HG02981 (cell line): Measurements from ENCODE around the gene CPTP.
A peak's percentile ranks its signal among the peaks of the same experiment; 100 is the strongest.

Source experiments
- ATAC-seq: cut with Tn5 transposase; IDR thresholded peaks from one replicate; pipeline ENCODE4 v1.9.1; 2021; ENCODE audit warnings: mild to moderate bottlenecking, moderate library complexity; ENCODE audit not compliant: unreplicated experiment

Gene CPTP

DNA sequence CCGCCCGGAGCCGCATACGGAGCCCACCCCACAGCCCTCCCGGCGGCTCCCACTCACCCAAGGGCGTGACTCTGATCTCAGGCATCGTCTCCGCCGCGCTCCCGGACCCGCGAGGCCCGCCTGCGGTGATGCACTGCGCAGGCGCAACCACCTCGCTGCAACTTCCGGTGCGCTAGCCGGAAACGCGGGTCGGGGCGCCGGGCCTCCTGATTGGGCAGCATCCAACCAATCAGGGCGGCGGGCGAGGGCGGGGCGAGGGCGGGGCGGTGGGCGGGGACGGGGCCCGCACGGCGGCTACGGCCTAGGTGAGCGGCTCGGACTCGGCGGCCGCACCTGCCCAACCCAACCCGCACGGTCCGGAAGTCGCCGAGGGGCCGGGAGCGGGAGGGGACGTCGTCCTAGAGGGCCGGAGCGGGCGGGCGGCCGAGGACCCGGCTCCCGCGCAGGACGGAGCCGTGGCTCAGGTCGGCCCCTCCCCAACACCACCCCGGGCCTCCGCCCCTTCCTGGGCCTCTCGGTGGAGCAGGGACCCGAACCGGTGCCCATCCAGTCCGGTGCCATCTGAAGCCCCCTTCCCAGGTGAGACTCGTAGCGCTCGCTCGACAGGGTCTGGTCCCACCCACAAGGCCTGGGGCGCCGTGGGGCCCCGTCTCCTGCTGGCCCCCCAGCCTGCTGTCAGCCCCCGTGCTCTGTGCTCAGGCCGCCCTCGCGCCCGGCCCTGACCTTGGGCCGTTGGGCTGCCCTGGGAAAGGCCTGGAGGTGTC is at the start of gene CPTP, which contains the start of gene INTS11:
Gene CPTP, plus strand, starts transcription at position 279 of the 764 bp plus-strand sequence. CDS start 2,109 bp downstream, outside the sequence.
Gene INTS11, minus strand, starts transcription at position 137 of the 764 bp plus-strand sequence. Its CDS starts 52 bp downstream, at position 85.
- peak; percentile 70 for ATAC-seq

DNA sequence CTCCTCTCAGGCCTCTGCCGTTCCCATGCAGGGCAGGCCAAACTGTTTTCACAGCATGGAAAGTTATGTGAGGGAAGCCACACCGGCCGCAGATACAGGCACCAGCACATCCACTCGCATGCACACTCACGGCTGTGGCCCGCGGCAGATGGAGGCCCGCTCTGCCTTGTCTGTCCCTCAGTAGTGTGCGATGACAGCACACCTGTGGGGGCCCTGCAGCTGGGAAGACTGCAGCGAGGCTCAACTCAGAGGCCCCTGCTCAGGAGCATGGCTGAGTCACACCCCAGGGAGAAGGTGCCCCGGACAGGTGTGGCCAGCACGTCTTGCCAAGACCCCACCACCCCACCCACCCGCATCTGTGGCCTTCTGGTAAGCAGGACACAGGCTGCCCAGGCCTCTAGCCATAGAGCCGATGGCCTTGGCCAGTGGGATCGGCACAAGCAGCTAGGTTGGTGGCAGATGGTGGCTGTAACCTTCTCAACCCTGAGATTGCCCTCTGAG is 49.6 kb upstream of the CPTP start:
- no peak for ATAC-seq

DNA sequence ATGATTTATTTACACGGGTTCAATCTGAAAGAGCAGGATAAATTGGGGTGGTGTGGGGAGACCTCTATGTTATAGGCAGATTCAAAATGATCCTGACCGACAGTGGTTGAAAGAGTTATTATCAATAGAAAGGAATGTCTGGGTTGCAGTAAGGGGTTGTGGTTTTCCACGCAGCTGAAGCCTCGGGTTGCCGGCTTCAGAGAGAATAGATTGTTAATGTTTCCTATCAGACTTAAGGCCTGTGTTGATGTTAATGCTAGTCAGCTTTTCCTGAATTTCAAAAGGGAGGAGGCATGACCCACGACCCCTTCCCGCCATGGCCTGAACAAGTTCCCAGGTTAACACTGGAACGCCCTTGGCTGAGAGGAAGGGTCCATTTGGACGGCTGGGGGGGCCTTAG is 48.8 kb upstream of the CPTP start:
- no peak for ATAC-seq

DNA sequence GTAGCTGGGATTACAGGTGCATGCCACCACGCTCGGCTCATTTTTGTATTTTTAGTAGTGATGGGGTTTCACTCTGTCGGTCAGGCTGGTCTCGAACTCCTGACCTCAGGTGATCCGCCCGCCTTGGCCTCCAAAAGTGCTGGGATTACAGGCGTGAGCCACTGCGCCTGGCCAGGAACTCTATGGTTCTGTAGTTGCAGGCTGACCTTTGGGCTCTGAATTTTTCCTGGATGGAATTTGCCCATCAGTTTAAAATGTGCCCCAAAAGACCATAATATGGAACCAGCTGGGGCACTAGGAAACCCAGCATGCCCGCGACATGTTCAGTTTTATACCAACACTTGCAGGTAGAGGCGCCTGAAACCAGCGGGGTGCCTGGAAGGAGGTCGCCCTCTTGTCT is 46.0 kb upstream of the CPTP start:
- no peak for ATAC-seq

DNA sequence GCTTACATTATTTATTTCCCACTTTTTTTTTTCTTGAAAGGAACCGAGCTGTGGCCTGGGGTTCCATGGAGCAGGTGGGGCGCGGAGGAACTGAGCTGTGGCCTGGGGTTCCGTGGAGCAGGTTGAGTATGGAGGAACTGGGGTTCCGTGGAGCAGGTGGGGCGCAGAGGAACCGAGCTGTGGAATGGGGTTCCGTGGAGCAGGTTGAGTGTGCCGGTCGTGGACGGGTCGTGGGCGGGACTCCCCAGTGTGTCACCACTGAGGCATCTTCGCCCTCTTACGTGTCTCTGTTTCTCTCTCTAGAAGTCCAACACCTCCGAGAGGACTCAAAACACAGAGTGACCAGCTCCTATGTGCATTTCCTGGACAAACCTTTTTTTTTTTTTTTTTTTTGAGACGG is 45.6 kb upstream of the CPTP start:
- ATAC-seq, result no peak

DNA sequence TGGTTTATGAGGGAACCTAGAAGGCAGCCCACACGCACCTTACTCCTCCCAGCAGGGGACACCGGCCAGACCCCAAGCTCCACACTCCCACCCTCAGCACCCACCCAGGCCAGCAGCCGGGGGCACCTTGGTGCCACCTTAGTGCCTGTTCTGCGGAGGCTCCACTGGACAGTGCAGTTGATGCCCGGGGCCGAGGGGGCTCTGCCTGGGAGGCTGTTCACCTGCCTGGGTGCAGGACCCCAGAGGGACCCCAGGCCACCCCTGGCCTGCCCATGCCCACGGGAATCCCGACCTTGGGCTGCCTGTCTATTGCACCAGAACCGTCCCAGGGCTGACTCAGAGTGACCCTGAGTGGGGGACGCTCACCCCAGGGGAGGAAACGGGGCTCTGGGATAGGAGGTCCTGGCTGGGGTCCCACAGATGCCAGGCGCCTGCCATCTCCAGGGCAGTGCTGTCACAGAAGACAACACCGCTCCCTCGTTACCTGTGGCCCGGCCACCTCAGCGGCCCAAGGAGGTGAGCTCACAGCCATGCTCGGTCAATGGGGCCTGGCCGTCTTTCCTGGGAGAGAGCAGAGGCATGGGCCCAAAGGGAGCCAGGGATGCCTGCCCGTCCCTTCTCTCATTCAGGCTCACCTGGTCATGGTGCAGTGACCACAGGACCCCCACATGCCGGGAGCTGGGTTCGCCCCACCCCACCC is 43.7 kb upstream of the CPTP start:
- ATAC-seq, result no peak

DNA sequence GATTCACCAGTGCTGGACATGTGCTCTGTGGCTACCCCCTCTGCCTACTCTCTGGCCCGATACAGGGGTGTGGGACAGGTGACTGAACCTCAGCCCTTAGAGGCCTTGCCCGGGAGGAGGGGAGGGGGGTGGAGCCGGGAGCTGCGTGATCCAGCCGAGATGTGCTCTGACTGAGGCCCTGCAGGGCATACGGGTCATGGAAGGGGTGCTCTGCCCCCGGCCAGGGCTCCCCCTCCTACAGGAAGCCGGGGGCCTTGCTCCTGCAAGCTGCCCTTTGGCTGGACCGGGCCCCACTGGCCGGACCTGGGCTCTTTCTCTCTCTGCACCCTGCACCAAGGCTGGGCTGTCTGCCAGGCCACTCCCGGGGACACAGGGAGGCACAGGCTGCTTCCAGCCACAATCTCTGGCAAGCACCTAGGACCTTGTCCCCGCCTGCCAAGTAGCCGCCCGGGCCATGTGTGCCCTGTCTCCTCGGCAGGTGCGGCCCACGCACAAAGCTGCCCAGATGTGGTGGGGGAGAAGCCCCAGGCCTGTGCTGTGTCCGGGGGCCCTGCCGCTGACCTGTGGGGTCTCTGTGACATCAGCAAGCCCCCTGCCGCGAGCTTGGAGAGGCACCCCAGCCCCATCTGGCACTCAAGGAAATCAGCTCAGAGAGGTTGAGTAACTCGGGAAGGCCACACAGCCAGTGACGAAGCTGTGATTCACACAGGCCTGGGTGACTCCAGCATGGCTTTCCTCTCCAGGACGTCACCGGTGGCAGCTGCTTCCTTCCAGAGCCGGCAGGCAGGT is 42.9 kb upstream of the CPTP start:
- no peak for ATAC-seq

DNA sequence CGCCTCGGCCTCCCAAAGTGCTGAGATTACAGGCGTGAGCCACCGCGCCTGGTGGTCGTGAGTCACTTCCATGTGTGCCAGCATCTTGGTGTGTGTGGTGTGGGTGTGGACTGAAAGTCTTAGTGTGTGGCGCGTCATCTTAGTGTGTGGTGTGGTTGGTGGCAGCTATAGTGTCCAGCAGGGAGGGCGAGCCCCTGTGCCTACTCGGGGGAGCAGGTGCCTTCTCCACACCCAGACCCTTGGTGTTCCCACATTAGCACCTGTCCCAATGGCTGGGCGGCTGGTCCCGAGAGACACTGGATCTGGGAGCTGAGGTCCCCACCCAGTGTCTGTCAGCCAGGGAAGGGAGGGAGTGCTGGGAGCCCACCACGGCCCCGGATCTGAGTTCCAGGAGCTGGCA is 41.6 kb upstream of the CPTP start:
- ATAC-seq, result no peak

DNA sequence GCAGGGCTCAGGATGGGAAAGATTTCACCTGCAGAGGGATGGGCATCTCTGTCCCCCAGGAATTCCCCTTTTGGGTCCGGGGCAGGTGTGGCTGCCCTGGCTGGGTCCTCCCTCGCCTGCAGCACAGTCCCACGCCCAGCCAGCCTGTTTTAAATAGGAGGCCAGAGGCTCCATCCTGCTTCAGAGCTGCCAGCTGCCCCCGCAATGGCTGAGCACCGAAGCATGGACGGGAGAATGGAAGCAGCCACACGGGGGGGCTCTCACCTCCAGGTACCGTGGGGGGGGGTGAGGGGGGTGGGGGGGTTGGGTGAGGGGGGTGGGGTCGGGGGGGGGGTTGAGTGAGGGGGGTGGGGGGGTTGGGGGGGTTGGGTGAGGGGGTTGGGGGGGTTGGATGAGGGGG is 40.8 kb upstream of the CPTP start:
- no peak for ATAC-seq

DNA sequence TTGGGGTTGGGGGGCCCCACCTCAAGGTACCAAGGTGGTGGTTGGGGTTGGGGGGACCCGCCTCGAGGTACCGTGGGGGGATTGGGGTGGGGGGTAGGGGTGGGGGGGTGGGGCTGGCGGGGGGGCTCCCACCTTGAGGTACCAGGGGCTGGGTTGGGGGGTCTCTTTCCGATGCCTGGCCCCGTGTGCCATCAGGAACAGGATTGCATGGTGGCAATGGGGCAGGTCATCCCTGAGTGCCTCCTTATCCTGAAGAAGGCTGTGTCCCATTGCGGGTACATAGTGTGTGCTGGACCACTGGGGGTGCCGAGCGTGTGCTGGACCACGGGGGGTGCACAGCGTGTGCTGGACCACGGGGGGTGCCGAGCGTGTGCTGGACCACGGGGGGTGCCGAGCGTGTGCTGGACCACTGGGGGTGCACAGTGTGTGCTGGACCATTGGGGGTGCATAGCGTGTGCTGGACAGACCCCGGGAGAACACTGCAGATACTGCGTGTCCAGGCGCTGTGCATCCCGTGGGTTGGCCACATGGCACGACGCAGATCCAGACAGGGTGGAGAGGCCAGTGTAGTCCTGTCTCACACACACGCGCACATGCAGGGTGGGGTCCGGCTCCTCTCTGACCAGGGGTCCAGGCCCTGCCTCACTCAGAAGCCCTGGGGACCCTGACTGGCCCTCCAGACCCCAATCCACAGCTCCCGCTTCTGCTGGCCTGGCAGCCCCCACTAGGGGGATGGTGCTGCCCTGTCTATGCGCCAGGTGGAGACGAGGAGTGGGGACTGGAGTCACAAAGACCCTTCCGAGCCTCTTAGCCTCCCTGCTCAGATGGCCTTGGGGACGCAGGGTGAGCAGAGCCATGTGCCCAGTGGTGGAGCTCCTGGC is 40.1 kb upstream of the CPTP start:
- no peak for ATAC-seq

DNA sequence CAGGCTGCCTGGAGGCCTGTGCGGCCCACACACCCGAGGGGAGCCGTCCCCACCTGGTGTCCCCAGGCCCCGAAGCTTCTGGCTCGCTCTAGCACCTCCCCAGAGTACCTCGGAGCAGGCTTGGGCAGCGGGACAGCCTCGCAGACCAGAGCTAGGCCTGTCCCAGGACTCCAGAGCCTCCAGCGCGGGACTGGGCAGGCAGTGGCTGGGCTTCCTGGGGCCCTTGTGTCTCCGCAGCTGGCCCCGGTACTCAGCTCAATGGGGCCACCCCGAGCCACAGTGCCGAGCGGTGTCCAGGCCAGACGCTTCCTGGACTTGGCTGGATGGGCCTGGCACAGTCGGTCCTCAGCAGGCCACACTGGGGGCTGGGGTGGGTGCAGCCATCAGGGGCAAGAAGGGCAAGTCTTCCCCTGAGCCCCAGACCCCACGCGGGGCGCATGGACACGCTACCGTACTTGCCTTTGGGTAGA is 39.5 kb upstream of the CPTP start:
- no peak for ATAC-seq

DNA sequence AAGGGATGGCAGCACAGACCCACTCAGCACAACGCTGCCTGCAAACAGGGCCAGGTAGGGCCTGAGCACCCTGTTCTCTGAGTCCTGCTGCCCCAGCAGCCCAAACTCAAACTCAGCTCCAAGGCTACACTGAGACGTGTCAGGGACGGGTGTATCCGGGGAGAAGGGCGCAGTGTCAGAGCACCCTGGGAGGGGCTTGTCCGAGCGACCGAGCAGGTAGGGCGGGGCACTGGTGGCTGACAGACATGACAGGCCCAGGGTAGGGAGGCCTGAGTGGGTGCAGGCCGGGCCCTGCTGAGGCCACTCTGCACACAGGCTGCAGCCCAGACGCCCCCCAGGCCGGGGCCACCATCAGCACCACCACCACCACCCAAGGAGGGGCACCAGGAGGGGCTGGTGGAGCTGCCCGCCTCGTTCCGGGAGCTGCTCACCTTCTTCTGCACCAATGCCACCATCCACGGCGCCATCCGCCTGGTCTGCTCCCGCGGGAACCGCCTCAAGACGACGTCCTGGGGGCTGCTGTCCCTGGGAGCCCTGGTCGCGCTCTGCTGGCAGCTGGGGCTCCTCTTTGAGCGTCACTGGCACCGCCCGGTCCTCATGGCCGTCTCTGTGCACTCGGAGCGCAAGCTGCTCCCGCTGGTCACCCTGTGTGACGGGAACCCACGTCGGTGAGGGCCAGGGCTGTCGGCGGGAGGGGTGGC is 38.8 kb upstream of the CPTP start:
- ATAC-seq, result no peak

DNA sequence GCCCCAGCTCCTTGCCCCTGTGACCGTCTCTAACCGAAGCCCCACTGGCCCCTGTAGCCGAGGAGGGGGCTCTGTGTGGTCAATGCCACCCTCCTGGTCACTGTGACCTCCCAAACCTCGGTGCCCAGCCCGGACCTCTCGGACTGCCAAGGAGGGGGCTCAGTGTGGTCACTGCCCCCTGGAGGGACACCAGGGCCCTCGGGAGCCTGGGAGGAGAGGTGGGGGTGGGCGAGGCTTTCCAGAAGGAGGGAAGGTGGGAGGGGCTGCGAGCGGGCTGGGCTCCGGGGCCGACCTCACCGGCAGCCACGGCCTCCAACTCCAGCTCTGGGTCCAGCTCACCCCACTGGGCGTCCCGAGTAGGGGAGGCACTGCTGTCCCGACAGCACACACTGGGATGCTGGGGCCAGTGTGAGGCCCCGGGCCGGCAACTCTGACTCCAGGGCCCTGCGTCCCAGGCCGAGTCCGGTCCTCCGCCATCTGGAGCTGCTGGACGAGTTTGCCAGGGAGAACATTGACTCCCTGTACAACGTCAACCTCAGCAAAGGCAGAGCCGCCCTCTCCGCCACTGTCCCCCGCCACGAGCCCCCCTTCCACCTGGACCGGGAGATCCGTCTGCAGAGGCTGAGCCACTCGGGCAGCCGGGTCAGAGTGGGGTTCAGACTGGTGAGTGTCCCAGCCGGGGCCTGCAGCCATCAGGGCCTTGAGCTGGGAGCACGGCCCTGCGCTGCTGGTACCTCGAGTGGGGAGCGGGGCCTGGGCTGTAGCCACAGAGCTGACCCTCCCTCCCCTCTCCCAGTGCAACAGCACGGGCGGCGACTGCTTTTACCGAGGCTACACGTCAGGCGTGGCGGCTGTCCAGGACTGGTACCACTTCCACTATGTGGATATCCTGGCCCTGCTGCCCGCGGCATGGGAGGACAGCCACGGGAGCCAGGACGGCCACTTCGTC is 38.0 kb upstream of the CPTP start:
- ATAC-seq, result no peak

DNA sequence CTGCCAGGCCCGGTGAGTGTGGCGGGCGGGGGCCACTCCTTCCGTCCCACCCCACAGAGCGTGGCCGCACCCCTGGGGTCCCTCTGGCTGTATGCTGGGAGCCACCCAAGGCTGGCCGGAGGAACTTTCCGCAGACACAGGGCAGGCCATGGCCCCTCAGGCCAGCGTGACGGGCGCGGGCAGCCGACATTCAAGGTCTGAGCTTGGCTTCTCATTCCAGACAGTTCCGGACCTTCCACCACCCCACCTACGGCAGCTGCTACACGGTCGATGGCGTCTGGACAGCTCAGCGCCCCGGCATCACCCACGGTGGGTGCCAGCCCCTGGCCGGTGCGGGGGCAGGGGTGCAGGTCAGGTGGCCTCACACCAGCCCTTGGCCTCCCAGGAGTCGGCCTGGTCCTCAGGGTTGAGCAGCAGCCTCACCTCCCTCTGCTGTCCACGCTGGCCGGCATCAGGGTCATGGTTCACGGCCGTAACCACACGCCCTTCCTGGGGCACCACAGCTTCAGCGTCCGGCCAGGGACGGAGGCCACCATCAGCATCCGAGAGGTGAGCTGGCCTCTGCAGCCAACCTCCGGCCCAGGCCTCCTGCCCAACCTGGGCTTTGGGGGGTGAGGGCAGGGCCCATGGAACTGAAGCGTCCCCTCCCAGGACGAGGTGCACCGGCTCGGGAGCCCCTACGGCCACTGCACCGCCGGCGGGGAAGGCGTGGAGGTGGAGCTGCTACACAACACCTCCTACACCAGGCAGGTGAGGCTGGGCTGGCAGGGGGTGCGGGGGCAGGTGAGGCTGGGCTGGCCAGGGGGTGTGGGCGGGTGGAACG is 37.1 kb upstream of the CPTP start:
- ATAC-seq, result no peak

DNA sequence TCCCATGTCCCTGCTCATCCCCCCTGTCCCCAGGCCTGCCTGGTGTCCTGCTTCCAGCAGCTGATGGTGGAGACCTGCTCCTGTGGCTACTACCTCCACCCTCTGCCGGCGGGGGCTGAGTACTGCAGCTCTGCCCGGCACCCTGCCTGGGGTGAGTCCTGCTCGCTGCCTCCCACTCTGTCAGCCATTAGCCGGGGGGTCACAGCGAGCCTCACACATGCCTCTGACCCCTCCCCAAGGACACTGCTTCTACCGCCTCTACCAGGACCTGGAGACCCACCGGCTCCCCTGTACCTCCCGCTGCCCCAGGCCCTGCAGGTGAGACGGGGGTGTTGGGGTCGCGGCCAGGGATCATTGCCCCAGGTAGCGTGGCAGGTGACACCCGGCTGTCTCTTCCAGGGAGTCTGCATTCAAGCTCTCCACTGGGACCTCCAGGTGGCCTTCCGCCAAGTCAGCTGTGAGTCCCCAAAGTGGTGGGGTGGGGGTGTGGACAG is 34.3 kb upstream of the CPTP start:
- ATAC-seq, result no peak

DNA sequence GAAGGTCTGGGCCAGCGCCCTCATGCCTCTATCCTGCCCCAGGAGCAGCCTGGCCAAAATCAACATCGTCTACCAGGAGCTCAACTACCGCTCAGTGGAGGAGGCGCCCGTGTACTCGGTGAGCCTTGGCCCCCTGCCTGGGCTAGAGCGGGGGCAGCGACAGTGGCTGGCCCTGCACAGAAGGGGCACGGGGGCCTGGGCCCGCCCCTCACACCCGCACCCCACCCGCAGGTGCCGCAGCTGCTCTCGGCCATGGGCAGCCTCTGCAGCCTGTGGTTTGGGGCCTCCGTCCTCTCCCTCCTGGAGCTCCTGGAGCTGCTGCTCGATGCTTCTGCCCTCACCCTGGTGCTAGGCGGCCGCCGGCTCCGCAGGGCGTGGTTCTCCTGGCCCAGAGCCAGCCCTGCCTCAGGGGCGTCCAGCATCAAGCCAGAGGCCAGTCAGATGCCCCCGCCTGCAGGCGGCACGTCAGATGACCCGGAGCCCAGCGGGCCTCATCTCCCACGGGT is 33.5 kb upstream of the CPTP start:
- no peak for ATAC-seq
